ENCODE results near the gene RNF114.

GRCh38 chr20:49955167-49955566 lies 19.0 kb downstream of the RNF114 start:
- TF ChIP-seq, protein P1, sequence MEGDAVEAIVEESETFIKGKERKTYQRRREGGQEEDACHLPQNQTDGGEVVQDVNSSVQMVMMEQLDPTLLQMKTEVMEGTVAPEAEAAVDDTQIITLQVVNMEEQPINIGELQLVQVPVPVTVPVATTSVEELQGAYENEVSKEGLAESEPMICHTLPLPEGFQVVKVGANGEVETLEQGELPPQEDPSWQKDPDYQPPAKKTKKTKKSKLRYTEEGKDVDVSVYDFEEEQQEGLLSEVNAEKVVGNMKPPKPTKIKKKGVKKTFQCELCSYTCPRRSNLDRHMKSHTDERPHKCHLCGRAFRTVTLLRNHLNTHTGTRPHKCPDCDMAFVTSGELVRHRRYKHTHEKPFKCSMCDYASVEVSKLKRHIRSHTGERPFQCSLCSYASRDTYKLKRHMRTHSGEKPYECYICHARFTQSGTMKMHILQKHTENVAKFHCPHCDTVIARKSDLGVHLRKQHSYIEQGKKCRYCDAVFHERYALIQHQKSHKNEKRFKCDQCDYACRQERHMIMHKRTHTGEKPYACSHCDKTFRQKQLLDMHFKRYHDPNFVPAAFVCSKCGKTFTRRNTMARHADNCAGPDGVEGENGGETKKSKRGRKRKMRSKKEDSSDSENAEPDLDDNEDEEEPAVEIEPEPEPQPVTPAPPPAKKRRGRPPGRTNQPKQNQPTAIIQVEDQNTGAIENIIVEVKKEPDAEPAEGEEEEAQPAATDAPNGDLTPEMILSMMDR (optimal IDR thresholded peaks at IDR 0.05 in 1 of 3, IDR thresholded peaks at IDR 0.05 in 1 of 3, conservative IDR thresholded peaks at IDR 0.05 in 1 of 3; ENCODE audit: extremely low read depth in 1 of 3, insufficient read depth in 2 of 3, low read length in 3 of 3): no peak
- no peak for TF ChIP-seq EZH2 (IDR thresholded peaks at IDR 0.05; ENCODE audit: low read length)
